Measurements from ENCODE around the gene DDX28.
"Not testable (repeated sequence)": the region's sequence is repeated elsewhere in the genome, so short reads cannot be mapped to it uniquely, and the experiment has no call there.

Gene DDX28

DNA sequence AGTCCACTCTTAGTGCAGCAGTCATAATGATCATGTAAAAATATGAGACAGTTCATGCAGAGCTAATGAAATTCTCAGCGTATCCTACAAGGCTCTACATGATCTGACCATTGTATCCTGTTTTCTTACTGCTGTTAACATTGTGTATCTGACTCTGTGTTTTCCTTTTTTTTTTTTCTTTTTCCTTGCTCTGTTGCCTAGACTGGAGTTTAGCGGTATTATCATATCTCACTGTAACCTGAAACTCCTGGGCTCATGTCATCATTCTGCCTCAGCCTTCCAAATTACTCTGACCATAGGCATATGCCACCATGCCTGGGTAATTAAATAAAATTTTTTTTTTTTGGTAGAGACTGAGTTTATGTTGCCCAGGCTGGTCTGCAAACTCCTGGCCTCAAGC is 12.2 kb upstream of the DDX28 start:
- no peak overlapping the region for H3K4me3 ChIP-seq (ENCODE audit: low read depth, low read length)
- TF ChIP-seq, protein P1, sequence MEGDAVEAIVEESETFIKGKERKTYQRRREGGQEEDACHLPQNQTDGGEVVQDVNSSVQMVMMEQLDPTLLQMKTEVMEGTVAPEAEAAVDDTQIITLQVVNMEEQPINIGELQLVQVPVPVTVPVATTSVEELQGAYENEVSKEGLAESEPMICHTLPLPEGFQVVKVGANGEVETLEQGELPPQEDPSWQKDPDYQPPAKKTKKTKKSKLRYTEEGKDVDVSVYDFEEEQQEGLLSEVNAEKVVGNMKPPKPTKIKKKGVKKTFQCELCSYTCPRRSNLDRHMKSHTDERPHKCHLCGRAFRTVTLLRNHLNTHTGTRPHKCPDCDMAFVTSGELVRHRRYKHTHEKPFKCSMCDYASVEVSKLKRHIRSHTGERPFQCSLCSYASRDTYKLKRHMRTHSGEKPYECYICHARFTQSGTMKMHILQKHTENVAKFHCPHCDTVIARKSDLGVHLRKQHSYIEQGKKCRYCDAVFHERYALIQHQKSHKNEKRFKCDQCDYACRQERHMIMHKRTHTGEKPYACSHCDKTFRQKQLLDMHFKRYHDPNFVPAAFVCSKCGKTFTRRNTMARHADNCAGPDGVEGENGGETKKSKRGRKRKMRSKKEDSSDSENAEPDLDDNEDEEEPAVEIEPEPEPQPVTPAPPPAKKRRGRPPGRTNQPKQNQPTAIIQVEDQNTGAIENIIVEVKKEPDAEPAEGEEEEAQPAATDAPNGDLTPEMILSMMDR (IDR thresholded peaks at IDR 0.05; ENCODE audit: low read depth, low read length) = no peak
- TF ChIP-seq POLR2A (IDR thresholded peaks at IDR 0.05; ENCODE audit: extremely low read depth, insufficient read length) (no peak), MYC (IDR thresholded peaks at IDR 0.05; ENCODE audit: low read depth, low read length) (no peak)
- TF ChIP-seq, protein P2, sequence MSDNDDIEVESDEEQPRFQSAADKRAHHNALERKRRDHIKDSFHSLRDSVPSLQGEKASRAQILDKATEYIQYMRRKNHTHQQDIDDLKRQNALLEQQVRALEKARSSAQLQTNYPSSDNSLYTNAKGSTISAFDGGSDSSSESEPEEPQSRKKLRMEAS (IDR thresholded peaks at IDR 0.05; ENCODE audit: low read depth, low read length) = no peak
- DNase-seq (ENCODE audit: low read depth) = no peak

DNA sequence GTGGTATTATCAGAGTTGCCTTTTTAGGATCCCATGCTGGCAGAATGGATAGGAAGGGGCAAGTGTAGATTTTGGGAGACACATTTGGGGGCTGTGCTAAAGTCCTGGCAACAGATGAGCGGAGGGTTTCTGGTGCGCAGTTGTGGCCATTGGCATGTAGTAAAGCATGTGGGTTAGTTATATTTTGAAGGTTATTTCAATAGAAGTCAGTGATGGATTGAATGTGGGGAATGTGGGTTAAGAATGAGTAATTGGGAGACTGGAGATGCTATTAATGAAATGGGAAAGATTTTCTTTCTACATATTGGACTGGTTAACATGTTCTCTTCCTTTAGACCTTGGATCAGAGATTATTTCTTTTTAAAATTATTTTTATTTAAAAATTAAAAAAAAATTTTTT is 10.1 kb upstream of the DDX28 start:
- TF ChIP-seq, protein P1 (IDR thresholded peaks at IDR 0.05; ENCODE audit: low read depth, low read length) = no peak
- TF ChIP-seq POLR2A (IDR thresholded peaks at IDR 0.05; ENCODE audit: extremely low read depth, insufficient read length) (no peak), MYC (IDR thresholded peaks at IDR 0.05; ENCODE audit: low read depth, low read length) (no peak)
- TF ChIP-seq, protein P2 (IDR thresholded peaks at IDR 0.05; ENCODE audit: low read depth, low read length) = no peak
- no peak overlapping the region for H3K4me3 ChIP-seq (ENCODE audit: low read depth, low read length)
- DNase-seq (ENCODE audit: low read depth) = no peak

DNA sequence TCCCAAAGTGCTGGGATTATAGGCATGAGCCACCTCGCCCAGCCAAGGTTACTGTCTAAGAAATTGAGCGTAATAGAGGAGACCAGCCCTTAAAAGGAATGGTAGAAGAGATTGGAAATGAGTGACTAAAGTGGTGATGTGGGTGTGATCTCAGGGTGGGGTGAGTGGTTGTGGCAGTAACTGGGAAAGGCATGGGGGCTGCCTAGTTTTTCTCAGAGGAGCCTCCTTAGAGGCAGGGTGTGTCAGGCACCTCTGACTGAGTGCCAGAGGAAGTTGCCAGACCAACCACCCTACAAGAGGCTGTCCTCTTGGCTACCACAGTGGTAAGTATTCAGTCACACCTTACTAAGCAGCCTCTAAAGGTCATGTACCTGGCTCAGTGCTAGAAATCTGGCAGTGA is 8.9 kb upstream of the DDX28 start:
- TF ChIP-seq, protein P2 (IDR thresholded peaks at IDR 0.05; ENCODE audit: low read depth, low read length) = no peak
- H3K4me3 ChIP-seq (ENCODE audit: low read depth, low read length) = no peak overlapping the region
- no peak for DNase-seq (ENCODE audit: low read depth)

DNA sequence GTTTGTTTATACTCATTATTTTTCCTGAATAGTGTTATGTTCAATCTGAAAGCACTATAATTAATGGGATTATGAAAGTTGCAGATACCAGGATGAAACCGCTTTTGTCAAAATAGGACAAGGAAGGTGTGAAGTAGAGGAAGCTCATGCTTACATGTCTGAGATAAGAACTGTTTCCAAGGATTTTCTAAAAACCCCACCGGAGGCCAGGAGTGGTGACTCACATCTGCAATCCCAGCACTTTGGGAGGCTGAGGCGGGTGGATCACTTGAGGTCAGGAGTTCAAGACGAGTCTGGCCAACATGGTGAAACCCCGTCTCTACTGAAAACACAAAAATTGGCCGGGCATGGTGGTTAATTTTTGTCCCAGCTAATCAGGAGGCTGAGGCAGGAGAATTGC is 7.1 kb upstream of the DDX28 start:
- DNase-seq (ENCODE audit: low read depth); H3K4me3 ChIP-seq (ENCODE audit: low read depth, low read length): not testable (repeated sequence)

DNA sequence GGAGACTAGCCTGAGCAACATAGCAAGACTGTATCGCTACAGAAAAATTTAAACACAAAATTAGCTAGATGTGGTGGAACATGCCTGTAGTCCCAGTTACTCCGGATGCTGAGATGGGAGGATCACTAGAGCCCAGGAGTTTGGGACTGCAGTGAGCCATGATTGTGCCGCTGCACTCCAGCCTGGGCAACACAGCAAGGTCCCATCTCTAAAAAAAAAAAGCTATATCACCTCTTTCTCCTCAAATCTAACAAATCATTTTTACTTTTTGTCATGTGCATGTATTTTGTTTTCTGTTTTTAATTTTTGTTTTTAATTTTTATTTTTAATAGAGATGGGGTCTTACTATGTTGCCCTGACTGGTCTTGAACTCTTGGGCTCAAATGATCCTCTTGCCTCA is 6.0 kb upstream of the DDX28 start:
- no peak for DNase-seq (ENCODE audit: low read depth)
- no peak overlapping the region for H3K4me3 ChIP-seq (ENCODE audit: low read depth, low read length)
- no peak for TF ChIP-seq POLR2A (IDR thresholded peaks at IDR 0.05; ENCODE audit: extremely low read depth, insufficient read length)
- TF ChIP-seq, protein P1 (IDR thresholded peaks at IDR 0.05; ENCODE audit: low read depth, low read length) = no peak
- TF ChIP-seq MYC (IDR thresholded peaks at IDR 0.05; ENCODE audit: low read depth, low read length) = no peak
- TF ChIP-seq, protein P2 (IDR thresholded peaks at IDR 0.05; ENCODE audit: low read depth, low read length) = no peak

DNA sequence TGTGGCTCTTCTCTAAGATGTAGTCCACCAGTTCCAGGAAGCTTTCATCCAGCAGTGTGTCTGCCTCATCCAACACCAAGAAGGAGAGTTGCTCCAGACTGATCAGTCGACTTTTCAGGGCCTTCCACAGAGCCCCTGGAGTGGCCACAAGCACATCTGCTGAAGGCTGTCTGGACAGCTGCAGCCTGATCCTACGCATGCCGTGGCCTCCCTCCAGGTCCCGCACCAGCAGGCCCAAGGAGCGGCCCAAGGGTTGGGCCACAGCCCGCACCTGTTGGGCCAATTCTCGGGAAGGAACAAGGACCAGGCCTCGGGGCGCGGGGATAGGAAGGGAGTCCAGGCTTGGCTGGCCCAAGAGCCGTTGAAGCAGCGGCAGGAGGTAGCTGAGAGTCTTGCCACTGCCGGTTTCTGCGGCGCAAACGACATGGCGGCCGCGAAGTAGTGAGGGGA is 729 bp downstream of the DDX28 start:
- no peak for DNase-seq (ENCODE audit: low read depth)
- peak overlapping the region; percentile 95 for H3K4me3 ChIP-seq (ENCODE audit: low read depth, low read length)
- TF ChIP-seq POLR2A (IDR thresholded peaks at IDR 0.05; ENCODE audit: extremely low read depth, insufficient read length) = no peak
- TF ChIP-seq, protein P2 (IDR thresholded peaks at IDR 0.05; ENCODE audit: low read depth, low read length) = no peak
- TF ChIP-seq, protein P1 (IDR thresholded peaks at IDR 0.05; ENCODE audit: low read depth, low read length) = no peak
- no peak for TF ChIP-seq MYC (IDR thresholded peaks at IDR 0.05; ENCODE audit: low read depth, low read length)

DNA sequence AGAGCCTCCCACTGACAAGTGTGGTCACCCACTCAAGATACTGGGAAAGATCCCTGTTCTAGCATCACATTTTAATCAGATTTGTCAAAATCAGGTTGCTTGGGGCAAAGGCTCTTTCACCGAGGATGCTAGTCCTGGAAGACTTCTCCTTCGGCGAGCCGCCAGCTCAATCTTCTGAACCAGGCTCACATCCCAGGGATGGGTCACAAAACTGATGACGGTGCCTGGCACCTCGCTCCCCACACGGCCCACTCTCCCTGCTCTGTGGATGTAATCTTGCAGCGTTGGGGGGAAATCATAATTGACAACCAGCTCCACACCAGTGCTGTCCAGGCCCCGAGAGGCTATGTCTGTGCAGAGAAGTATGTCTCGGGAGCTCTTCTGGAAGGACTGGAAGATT is 1.5 kb downstream of the DDX28 start:
- DNase-seq (ENCODE audit: low read depth) = no peak
- TF ChIP-seq, protein P2 (IDR thresholded peaks at IDR 0.05; ENCODE audit: low read depth, low read length) = no peak
- no peak for TF ChIP-seq MYC (IDR thresholded peaks at IDR 0.05; ENCODE audit: low read depth, low read length)
- TF ChIP-seq, protein P1 (IDR thresholded peaks at IDR 0.05; ENCODE audit: low read depth, low read length) = no peak
- no peak for TF ChIP-seq POLR2A (IDR thresholded peaks at IDR 0.05; ENCODE audit: extremely low read depth, insufficient read length)
- peak overlapping the region; percentile 95 for H3K4me3 ChIP-seq (ENCODE audit: low read depth, low read length)

All from NB4 (cell line).